ENCODE measurements around the gene FBXL14.

Gene FBXL14

DNA sequence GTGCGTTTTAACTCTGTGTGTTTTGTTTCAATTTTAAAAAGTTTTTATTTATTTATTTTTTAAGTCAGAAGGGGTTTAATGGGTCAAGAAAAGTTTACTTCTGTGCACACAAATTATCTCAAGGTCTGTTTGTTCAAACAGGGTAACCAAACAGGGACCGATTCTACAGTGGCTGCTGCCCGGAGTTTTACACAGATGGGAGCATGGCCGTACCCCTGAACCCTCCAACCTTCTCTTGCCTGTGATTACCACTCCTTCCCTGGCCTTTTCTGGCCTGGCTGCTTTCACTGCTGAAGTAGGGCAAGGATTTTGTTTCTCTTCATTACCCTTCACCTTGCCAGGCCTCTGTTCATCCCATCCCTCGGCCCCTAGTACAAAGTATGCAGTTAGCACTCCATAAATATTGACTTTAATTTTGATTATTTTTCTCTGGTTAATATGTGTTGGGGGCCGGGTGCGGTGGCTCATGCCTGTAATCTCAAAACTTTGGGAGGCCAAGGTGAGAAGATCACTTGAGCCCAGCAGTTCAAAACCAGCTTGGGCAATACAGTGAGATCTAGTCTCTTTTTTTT, 15.8 kb upstream of the FBXL14 start:
- H3K79me2 ChIP-seq, result no peaks in the 10 kb centered on the region
- TF ChIP-seq CTCF (IDR thresholded peaks at IDR 0.05), result no peak
- H3K4me1 ChIP-seq, result peaks cover 32% of the 10 kb centered on the region
- H3K9me3 ChIP-seq (ENCODE audit: control insufficient read depth, low read length), result no peaks in the 10 kb centered on the region
- no peaks in the 10 kb centered on the region for H3K27me3 ChIP-seq (ENCODE audit: control insufficient read depth, insufficient read depth, low read length)
- H3K36me3 ChIP-seq (ENCODE audit: control insufficient read depth, insufficient read depth, low read length), result no peaks in the 10 kb centered on the region
- no peak overlapping the region for H3K9ac ChIP-seq
- H3K27ac ChIP-seq, result no peak overlapping the region
- H2AFZ ChIP-seq, result no peak overlapping the region
- H3K4me3 ChIP-seq (ENCODE audit: low read depth, low read length), result no peak overlapping the region
- no peak overlapping the region for H3K4me2 ChIP-seq (ENCODE audit: low read length)

DNA sequence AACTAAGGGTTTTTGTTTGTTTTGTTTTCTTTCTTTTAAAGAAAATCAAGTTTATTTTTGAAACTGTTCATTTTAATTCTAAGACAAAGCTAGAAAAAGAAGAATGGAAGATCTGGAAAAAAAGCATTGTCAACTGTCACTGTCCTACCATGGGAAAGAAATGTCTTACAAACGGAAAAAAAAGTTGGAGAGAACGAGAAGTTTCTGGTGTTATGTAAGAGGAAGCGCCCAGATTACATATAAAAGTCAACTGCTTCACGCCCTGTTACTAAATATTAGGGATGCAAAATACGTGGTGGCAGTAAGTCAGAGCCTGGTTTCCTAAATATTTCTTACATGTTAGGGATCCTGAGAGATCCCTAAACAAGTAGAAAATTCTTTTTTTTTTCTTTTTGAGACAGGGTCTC, 14.3 kb upstream of the FBXL14 start:
- no peak for TF ChIP-seq CTCF (IDR thresholded peaks at IDR 0.05)
- Histone ChIP-seq H3K4me2 (ENCODE audit: low read length) (peak overlapping the region; percentile 22), H3K9me3 (ENCODE audit: control insufficient read depth, low read length) (no peaks in the 10 kb centered on the region)

DNA sequence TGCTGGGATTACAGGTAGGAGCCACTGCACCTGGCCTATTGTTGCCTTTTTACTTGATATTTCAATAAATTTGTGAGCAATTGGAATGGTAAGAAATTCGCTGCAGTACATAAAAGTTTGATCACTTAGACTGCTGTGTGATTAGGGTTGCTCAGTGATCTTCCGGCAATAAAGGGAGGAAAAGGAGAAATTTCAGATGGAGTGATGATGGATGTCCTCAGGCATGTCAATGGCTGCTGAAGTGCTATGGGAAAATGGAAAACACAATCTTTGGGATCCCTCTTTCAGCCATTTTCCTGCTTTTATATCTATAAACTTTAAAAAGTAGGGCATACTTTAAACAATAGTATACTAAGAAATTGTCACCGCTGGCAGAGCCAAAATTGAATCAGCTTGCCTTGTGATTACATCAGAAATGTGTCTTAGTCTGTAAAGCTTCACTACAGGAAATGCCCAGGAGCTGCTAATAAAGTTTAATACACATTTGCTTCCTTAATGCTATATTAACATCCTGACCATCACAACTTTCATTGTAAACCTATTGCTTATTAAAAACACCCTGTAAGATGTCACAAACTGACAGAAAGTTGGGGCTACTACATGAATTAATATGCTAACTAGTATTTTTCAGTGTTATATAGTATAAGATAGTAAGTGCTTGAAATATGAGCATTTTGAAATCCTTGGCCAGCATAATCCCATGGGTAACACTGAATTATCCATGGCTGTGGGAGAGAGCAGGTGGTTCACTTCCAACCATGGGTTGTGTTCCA, 13.7 kb upstream of the FBXL14 start:
- H3K9ac ChIP-seq, result no peak overlapping the region
- no peaks in the 10 kb centered on the region for H3K27me3 ChIP-seq (ENCODE audit: control insufficient read depth, insufficient read depth, low read length)
- no peak overlapping the region for H3K4me3 ChIP-seq (ENCODE audit: low read depth, low read length)
- H3K4me1 ChIP-seq, result peaks cover 45% of the 10 kb centered on the region
- no peak overlapping the region for H2AFZ ChIP-seq
- H3K9me3 ChIP-seq (ENCODE audit: control insufficient read depth, low read length), result no peaks in the 10 kb centered on the region
- H3K27ac ChIP-seq, result peak overlapping the region; percentile 96
- peak overlapping the region; percentile 22 for H3K4me2 ChIP-seq (ENCODE audit: low read length)
- TF ChIP-seq CTCF (IDR thresholded peaks at IDR 0.05), result no peak
- H3K36me3 ChIP-seq (ENCODE audit: control insufficient read depth, insufficient read depth, low read length), result no peaks in the 10 kb centered on the region
- no peaks in the 10 kb centered on the region for H3K79me2 ChIP-seq

More for the DNA sequence above, 14.3 kb upstream of the FBXL14 start:
- peaks cover 41% of the 10 kb centered on the region for H3K4me1 ChIP-seq
- H3K9ac ChIP-seq, result no peak overlapping the region
- no peaks in the 10 kb centered on the region for H3K36me3 ChIP-seq (ENCODE audit: control insufficient read depth, insufficient read depth, low read length)
- no peaks in the 10 kb centered on the region for H3K79me2 ChIP-seq
- H3K27ac ChIP-seq, result peak overlapping the region; percentile 96
- no peaks in the 10 kb centered on the region for H3K27me3 ChIP-seq (ENCODE audit: control insufficient read depth, insufficient read depth, low read length)
- no peak overlapping the region for H3K4me3 ChIP-seq (ENCODE audit: low read depth, low read length)
- H2AFZ ChIP-seq, result no peak overlapping the region

- TF ChIP-seq CTCF (IDR thresholded peaks at IDR 0.05), result no peak
- Histone ChIP-seq H3K4me3 (ENCODE audit: low read depth, low read length) (peak overlapping the region; percentile 61), H3K9me3 (ENCODE audit: control insufficient read depth, low read length) (no peaks in the 10 kb centered on the region), H3K9ac (peak overlapping the region; percentile 47), H3K36me3 (ENCODE audit: control insufficient read depth, insufficient read depth, low read length) (no peaks in the 10 kb centered on the region), H3K4me1 (peaks cover 34% of the 10 kb centered on the region), H3K27ac (peak overlapping the region; percentile 96), H3K79me2 (peaks cover 2% of the 10 kb centered on the region), H3K4me2 (ENCODE audit: low read length) (peak overlapping the region; percentile 73), H3K27me3 (ENCODE audit: control insufficient read depth, insufficient read depth, low read length) (no peaks in the 10 kb centered on the region), H2AFZ (peak overlapping the region; percentile 63)
These were observed 11.7 kb upstream of the FBXL14 start for GRCh38 chr12:1606021-1606622.

All from parathyroid adenoma (tissue), 2 donors.